ENCODE results near the gene RTN1.

Gene RTN1

DNA sequence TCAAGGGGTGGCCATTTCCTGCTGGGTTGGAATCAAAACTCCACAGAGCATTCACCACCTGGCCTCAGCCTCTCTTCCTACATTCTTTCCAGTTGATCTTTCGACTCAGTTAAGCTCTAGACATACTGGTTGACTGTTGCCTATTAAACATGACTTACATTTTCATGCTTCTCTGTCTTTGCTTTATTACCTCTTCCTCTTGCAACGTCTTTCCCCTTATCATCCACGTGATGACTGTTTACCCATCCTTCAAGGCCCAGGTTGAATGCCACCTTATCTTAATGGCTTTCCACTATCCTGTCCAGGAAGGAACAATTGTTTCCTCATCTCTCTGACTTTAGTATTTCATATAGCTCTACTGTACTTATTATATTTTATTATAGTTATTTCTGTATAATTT is 269.5 kb downstream of the RTN1 start:
- no peak for DNase-seq

DNA sequence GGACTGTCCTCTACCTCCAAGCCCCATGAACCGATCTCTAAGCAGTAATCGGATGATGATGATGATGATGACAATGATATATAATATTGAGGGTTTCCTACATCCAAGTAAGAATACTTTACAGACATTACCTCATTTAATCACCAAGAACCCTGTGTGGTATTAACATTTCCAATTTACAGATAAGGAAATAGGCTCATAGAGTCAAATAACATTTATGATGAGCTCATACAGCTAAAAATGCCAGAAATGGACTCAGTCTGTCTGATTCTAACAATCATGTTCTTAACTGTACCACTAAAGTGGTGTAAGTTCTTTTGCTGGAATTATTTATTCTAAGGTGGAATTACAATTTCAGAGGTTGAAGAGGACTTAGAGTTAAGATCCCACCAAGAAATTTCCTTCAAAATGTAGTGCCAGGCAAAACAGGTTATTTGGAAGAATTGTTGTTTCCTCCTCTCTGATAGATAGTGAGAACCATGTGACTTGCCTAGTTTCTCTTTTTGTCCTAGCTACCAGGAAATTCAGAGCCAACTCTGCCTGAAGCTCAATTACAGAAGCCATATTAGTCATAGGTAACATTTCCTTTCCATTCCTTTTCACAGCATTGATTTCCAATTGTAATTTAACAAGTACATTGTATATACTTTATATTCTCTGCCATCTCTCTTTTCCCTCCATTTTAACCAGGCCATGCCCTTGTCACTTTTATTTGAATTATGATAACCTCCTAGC is 270.2 kb downstream of the RTN1 start:
- no peak for DNase-seq

DNA sequence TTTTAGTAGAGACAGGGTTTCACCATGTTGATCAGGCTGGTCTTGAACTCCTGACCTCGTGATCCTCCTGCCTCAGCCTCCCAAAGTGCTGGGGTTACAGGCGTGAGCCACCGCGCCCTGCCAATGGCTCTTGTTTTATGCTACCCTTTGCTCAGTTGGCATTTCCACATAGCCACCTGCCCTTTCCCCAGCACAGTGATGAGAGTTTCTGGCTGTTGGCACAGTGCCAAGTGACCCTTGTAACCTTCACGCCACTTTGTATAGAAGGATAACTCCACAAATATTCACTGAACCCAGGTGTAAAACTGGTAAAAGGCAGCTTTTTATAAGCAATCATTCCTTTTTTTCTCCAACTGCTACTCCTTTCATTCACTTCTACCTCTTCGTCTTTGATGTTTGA is 275.5 kb downstream of the RTN1 start:
- DNase-seq, result no peak

DNA sequence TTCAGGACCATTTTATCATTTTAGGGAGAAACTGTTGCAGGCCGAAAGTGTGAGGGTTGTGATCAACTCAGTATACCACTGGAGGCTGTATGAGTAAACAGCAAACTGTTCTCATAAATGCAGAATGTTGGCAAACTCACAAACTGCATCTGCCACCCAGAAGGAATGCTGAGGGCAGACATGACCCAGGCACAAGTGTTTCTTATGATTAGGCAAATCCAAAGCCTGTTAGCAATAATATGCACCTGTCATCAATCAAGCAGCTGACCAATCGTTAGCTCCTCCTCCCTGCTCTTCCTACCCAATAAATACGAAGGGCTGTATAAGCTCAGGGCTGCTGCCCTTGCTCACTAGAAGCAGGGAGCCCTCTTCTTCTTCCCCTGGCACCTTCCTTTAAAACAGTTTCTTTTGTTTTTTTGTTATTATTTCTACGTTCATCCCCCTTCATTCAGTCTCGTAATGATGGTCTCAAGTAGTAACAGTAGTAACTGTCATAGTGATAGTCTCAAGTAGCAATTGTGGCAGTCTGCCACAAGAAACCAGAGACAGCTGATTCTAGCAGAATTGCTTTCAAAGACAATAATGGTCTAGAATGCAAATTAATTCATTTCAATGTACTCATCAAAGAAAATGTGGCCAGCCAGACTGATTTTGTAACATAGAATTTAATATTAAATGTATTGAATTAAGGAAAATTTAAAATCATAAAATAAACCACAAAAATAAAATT is 278.8 kb downstream of the RTN1 start:
- DNase-seq, result no peak

DNA sequence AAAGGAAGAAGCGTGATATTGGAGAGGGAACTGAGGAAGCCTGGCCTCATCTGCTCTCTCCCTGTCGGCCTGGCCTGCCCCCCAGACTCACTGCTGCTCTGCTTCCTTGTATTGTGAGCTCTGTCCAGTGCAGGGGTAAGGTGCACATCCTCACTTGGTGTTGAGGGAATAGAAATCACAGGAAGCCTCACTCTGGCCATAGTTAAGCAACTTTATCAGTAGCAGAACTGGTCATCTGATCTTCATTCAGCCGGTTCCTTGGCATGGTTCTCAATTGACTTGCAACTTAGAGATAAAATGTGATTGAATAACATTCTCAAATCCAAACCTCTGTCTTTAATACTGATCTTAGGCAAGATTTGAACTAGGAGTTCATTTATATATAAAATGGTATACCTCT is 282.5 kb downstream of the RTN1 start:
- DNase-seq, result no peak

DNA sequence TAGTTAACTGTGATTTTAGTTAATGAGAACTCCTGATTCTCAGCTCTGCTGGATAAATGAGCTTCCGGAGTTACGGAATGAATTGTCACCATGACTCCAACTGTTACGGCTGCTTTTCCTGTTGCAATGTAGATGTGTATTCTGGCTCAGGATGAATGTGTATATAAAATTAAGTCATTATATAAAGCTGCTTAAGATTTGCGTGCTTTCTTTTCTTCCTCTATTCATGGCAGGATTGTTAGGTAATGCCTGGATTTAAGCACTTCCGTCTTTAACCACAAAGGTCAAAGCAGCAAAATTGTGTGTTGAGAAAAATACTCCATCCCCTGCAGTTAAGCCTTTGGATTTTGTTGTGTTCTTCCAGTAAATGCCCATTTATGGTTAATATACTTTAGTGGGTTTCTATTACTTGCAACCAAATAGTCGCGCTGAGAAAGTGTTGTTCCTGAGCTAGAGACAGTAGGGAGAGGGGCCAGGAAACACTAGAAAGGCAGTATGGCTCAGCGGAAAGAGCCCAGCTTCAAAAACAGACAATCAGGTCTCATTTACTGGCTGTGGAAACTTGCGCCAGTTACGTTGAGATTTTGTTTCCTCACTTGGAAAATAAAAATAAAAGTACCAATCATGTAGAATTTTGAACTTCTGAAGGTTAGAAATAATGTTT is 284.6 kb downstream of the RTN1 start:
- DNase-seq, result no peak

DNA sequence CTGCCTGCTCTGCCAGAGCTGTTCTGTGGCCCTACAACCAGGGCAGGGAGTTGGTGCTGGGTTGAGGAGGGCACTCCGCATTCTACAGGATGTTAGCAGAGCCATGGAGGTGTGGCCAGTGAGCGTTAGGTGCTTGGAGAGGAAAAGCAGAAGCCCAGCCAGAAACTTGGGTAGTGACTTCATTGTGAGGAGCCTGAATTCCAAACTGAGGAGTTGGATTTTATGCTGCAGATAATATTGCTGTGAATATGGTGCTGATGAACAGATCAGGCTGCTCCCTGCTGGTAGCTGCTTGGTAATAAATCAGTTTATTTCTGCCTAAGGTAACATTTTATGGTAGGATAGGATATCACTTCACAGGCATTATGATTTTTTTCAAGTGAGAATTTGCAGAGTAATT is 286.8 kb downstream of the RTN1 start:
- no peak for DNase-seq

DNA sequence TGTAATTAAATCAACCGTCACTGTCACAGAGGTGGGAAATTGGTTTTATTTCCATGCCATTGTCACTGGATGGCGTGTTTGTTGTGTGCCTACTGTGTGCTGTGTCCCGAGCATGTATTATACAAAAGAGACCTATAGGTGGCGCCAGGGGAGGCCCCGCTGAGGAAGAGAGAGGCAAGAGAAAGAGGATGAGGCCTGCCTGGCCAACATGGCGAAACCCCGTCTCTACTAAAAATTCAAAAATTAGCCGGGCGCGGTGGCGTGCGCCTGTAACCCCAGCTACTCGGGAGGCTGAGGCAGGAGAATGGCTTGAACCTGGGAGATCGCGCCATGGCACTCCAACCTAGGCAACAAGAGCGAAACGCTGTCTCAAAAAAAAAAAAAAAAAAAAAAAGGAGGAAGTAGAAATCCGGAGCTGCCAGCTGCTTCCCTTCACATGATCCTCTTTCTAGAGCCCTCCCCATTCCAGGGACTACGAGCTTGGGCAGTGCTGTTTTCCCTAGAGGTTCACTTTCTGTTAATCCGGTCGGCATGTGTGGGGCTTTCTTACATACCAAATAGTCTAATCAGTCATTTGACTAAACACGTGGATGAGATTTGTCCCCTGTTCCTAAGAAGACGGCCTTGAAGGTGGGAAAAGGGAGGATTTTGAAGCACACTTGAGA is 287.6 kb downstream of the RTN1 start:
- DNase-seq, result no peak

DNA sequence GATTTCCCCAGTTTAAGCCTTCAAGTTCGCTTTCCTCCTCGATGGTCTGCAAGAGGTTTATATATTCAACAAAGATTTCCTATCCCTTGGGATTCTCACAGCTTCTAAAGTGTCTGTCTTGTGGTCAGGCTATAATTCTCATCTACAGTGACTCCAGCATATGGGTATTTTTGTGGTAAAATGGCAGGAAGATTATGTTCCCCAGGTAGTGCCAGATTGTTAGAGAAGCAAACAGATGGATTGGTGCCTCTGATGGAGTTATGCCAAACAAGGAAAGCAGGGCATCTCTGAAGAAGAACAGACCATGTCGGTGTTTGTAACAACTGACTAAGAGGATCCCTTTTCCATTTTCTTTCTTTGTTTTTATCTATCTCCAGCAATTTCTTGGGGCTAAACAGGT is 288.4 kb downstream of the RTN1 start:
- no peak for DNase-seq

DNA sequence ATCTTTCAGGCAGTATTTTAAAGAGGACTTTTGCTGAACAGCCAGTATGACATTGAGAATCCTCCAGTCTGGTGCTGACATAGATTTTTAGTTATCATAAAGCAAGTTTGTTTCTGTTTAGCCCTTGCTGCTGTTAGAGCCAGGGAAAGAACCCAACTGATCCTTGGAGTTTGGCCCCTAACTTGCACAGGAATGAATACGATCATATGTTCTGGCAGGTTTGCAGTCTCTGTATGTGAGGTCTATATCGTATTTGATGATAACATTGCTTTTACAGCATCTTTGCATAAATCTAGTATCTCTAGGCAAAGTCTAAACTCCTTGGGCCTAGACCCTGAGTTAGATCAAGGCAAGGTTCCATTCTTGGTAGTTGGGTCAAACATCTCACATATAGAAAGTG is 289.7 kb downstream of the RTN1 start:
- DNase-seq, result no peak

DNA sequence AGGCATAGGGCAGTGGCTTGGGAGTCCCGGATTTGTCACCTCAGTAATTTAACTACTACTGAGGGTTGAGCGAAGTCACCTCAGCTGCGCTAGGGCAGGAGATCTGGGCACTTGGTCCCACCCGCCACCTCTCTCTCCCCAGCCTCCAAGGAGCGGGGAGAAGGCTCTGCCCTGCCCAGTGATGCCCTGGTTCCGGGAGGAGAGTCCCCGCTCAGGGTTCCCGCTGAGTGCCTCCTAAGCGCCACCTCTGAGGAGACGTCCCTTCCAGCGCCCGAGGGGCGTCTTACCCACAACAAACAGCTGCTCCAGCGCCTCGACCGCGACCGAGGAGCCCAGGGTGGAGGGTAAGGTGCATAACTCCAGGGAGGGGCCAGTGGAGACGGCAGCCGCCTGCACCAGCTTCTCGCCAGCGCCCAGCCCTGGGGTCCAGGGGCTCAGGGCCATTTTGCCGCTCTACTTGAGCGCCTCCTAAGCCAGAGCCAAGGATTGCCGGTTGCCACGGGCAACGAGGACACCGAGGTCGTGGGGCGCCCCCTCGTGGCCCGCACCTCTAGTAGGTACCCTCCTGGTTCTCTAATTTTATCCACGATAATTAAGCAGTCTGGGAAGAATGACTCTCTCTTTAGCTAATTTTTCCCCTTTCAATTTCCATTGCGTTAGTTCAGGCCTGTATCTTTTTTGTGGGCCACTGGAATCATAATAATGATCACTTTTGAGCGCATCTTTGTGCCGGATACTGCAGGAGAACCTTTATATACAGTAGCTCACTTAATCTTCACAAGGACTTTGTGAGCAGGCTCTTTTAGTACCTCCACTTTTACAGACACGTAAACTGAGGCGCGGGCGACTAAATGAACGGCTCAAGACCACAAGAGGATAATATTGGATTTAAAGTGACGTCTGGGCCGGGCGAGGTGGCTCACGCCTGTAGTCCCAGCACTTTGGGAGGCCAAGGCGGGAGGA is 294.0 kb downstream of the RTN1 start, which contains the start of gene CCDC175:
TSS of gene CCDC175 (minus strand) at position 481 of the 963 bp plus-strand sequence. CDS start at position 444, 37 bp downstream.
- peak; percentile 34 to 67 (median 54) for DNase-seq

DNA sequence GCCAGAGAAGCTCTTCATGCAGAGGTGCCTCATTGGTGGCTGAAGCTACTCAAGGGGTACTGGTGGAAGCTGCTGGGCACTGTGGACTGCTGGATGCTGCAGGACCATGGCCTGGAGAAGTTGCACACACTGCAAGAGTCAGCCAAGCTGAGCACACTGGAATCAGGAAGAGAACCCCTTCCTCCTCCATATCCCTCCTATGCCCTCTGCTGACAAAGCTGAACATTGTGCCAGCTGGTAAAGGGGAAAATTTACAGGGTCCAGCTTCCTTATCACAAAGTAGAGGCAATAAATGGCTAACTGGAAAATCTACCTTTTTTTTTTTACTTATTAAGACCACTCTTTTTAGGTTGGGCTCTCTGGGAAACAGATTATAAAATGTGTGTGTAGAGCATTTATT is 300.5 kb downstream of the RTN1 start:
- DNase-seq, result no peak

DNA sequence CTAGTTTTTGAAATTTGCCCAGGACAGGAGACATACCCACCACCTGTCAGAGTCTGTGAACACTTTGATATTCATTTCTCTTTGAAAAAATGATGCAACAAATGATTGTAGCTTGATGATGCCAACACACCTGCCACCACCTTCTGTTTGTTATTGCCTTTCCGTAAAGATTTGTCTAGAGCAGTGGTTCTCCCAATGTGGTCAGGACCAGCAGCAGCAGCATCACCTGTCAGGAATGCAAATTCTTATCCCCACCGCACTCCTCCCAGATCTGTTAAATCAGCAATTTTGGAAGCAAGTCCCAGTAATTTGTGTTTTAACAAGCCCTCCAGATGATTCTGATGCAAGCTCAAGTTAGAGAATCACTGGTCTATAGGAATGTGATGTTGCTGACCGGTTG is 303.9 kb downstream of the RTN1 start:
- DNase-seq, result no peak

DNA sequence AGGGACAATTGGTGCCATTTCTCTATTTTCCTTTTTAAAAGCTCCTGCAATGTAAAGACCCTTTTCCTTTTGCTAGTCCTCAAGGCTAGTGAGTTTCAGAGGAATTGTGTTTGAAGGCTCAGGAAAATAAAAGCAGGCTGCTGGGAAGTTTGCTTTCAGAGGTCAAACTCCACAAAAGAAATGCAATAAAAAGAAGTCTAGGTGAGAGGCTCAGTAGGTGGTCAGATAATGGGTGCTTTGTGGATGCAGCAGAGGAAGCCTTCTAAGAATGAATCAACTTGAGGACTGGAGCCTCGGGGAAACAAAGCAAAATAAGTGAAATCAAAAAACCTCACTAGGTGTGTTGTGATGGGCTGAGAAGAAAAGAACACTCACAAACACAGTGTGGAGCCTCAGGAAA is 304.3 kb downstream of the RTN1 start:
- DNase-seq, result no peak

DNA sequence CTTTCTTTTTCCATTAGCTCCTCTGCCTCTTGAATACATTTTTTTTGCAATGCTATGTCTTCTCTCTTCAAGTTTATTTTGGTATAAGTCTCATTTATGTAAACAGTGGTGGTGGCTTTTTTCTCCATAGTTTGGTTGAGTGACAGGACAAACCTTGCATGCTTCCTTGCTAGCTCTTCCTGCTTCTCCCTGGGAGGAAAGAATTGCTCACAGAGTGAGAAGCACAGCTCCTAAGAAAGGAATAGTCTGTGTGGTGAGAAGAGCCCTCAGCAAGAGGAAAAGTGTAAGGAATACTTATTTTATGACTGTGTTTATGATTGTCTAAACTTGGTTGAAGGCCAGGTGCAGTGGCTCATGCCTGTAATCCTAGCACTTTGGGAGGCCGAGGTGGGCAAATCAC is 305.5 kb downstream of the RTN1 start:
- no peak for DNase-seq

DNA sequence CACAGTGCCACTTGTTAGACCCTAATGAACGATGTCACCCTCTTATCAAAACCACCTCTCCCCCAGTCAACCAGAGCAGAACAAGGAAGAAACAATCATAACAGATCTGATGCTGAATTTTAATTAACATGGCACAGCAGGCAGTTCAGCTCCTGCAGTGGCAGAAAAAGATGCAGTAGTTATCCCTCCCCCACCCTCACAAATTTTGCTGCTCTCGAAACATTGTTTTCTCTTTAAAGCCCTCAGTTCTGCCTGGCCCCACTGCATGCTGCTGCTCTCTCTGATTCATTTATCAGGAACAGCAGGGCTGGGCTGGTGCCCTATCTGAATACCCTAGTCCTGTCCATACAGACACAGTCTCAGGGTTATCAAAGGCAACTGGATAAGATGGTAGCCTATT is 306.2 kb downstream of the RTN1 start:
- no peak for DNase-seq

DNA sequence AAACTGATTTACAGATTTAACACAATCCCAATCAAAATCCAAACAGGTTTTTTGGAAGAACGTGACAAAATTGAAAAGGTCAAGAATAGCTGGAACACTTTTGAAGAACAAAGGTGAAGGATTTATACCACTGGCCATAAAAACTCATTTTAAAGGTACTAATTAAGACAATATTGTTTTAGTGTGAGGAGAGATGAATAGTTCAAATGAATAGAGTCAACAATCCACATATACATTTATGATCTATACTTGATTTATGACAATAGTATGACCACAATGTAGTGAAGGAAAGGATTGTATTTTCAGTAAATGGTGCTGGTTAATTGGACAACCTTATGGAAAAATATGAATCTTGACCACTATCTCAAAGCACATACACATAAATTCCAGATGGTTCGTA is 323.3 kb downstream of the RTN1 start:
- DNase-seq, result no peak
